GM19438 (cell line): ENCODE data around the gene HCN4.
"Not testable (repeated sequence)": the region's sequence is repeated elsewhere in the genome, so short reads cannot be mapped to it uniquely, and the experiment has no call there.

Experiments
- ATAC-seq: cut with Tn5 transposase; IDR thresholded peaks from one replicate; pipeline ENCODE4 v1.9.1; 2021; ENCODE audit warnings: low read depth; ENCODE audit not compliant: unreplicated experiment

Gene HCN4

GRCh38 chr15:73303636-73304035 is 65.1 kb downstream of the HCN4 start:
- ATAC-seq = no peak

GRCh38 chr15:73300286-73300685 is 68.5 kb downstream of the HCN4 start:
- not testable (repeated sequence) for ATAC-seq

GRCh38 chr15:73298522-73299245 is 70.1 kb downstream of the HCN4 start:
- no peak for ATAC-seq

- no peak for ATAC-seq
Observed at GRCh38 chr15:73296609-73297353, 72.0 kb downstream of the HCN4 start.

GRCh38 chr15:73295630-73296286 is 73.0 kb downstream of the HCN4 start:
- ATAC-seq = no peak

- ATAC-seq = no peak
Observed at GRCh38 chr15:73293773-73294172, 75.0 kb downstream of the HCN4 start.

- no peak for ATAC-seq
Observed at GRCh38 chr15:73291441-73291840, 77.3 kb downstream of the HCN4 start.

GRCh38 chr15:73287019-73287418 is 81.7 kb downstream of the HCN4 start:
- ATAC-seq = no peak

- ATAC-seq = no peak
Observed at GRCh38 chr15:73286311-73286710, 82.4 kb downstream of the HCN4 start.

- no peak for ATAC-seq
Observed at GRCh38 chr15:73284090-73284716, 84.6 kb downstream of the HCN4 start.

GRCh38 chr15:73283366-73283962 is 85.3 kb downstream of the HCN4 start:
- no peak for ATAC-seq

- no peak for ATAC-seq
Observed at GRCh38 chr15:73282567-73283365, 86.0 kb downstream of the HCN4 start.

- ATAC-seq = no peak
Observed at GRCh38 chr15:73275862-73276261, 92.9 kb downstream of the HCN4 start.

GRCh38 chr15:73273181-73274002 is 95.4 kb downstream of the HCN4 start:
- ATAC-seq = no peak

GRCh38 chr15:73270366-73271097 is 98.2 kb downstream of the HCN4 start:
- no peak for ATAC-seq
